Astrocyte of the spinal cord (primary cell): Measurements from ENCODE around the gene MGAT5B.

Experiments
- DNase-seq: peaks from one replicate; pipeline ENCODE4 v3.0.0; 2011; ENCODE audit warnings: low read depth, low spot score
- H3K4me3 ChIP-seq: 2 replicates; pipeline ENCODE4 v1.5.1; 2011; ENCODE audit warnings: low read depth, mild to moderate bottlenecking, low read length, moderate library complexity
- CTCF ChIP-seq: IDR thresholded peaks from 2 replicates; pipeline ENCODE4 v1.5.1; 2012; ENCODE audit warnings: low read depth, mild to moderate bottlenecking, low read length, inconsistent platforms
- in situ Hi-C: cut with HindIII; loops from 2 replicates; pipeline ENCODE4 v1.10.0; 2017; ENCODE audit warnings: low sequenced_read_pairs

Gene MGAT5B

GRCh38 chr17:76961869-76962268 is 93.7 kb downstream of the MGAT5B start:
- no peak for DNase-seq
- H3K4me3 ChIP-seq: no peak overlapping the region
- in situ Hi-C loops: no loop called here
- TF ChIP-seq CTCF: no peak

- in situ Hi-C loops: no loop called here
- no peak for DNase-seq
- no peak for TF ChIP-seq CTCF
These were observed 94.7 kb downstream of the MGAT5B start for GRCh38 chr17:76962858-76963257.

GRCh38 chr17:76966016-76966415 is 97.8 kb downstream of the MGAT5B start:
- in situ Hi-C loops: no loop called here
- no peak overlapping the region for H3K4me3 ChIP-seq
- DNase-seq: no peak
- no peak for TF ChIP-seq CTCF

More at GRCh38 chr17:76962858-76963257, 94.7 kb downstream of the MGAT5B start:
- no peak overlapping the region for H3K4me3 ChIP-seq

GRCh38 chr17:76966486-76967181 is 98.4 kb downstream of the MGAT5B start:
- no peak for DNase-seq
- TF ChIP-seq CTCF: no peak
- no peak overlapping the region for H3K4me3 ChIP-seq
- in situ Hi-C loops: no loop called here

- H3K4me3 ChIP-seq: no peak overlapping the region
- in situ Hi-C loops: no loop called here
- no peak for DNase-seq
- no peak for TF ChIP-seq CTCF
These were observed 99.6 kb downstream of the MGAT5B start for GRCh38 chr17:76967762-76968161.

GRCh38 chr17:76968707-76969597 is 100.7 kb downstream of the MGAT5B start:
- no peak for TF ChIP-seq CTCF
- in situ Hi-C loops: no loop called here
- H3K4me3 ChIP-seq: peak overlapping the region; percentile 10
- DNase-seq: peak; percentile 26
